H9 (cell line): Measurements from ENCODE around the gene RAPSN. TPM values are rescaled to one million over a fixed set of nuclear protein-coding genes. Genes with fewer than 3 reads are reported as not detected.

ENCODE experiments used
- DNase-seq: peaks from one replicate; pipeline ENCODE4 v3.0.0-alpha.2; 2017
- H2AFZ ChIP-seq: one replicate; pipeline ENCODE4 v1.6.1; 2013; ENCODE audit warnings: mild to moderate bottlenecking, low read length, control low read depth, moderate library complexity
- H2AK5ac ChIP-seq: 2 replicates; pipeline ENCODE4 v1.6.1; 2013; ENCODE audit warnings: low read length, control low read depth, mixed read lengths; ENCODE audit not compliant: insufficient read length
- H2BK120ac ChIP-seq: one replicate; pipeline ENCODE4 v1.6.1; 2013; ENCODE audit warnings: low read depth, mild to moderate bottlenecking, low read length, control low read depth, inconsistent platforms; ENCODE audit not compliant: poor library complexity, severe bottlenecking
- H2BK12ac ChIP-seq: 2 replicates; pipeline ENCODE4 v1.6.1; 2013; ENCODE audit warnings: low read length, control low read depth, mixed read lengths, low read depth; ENCODE audit not compliant: insufficient read length
- H2BK15ac ChIP-seq: 2 replicates; pipeline ENCODE4 v1.6.1; 2013; ENCODE audit warnings: low read depth, low read length, control low read depth
- H2BK20ac ChIP-seq: one replicate; pipeline ENCODE4 v1.6.1; 2013; ENCODE audit warnings: low read depth, mild to moderate bottlenecking, low read length, control low read depth, inconsistent platforms; ENCODE audit not compliant: poor library complexity, severe bottlenecking
- H2BK5ac ChIP-seq: 2 replicates; pipeline ENCODE4 v1.6.1; 2013; ENCODE audit warnings: low read length, control low read depth, mixed read lengths; ENCODE audit not compliant: insufficient read length
- H3K14ac ChIP-seq: 2 replicates; pipeline ENCODE4 v1.6.1; 2013; ENCODE audit warnings: low read length, control low read depth; ENCODE audit not compliant: insufficient read depth
- H3K18ac ChIP-seq: 2 replicates; pipeline ENCODE4 v1.6.1; 2013; ENCODE audit warnings: low read depth, mild to moderate bottlenecking, mixed read lengths, low read length, control low read depth; ENCODE audit not compliant: insufficient read length
- H3K23ac ChIP-seq: 2 replicates; pipeline ENCODE4 v1.6.1; 2013; ENCODE audit warnings: low read length, control low read depth, mixed read lengths, low read depth; ENCODE audit not compliant: insufficient read length
- H3K23me2 ChIP-seq: 2 replicates; pipeline ENCODE4 v1.6.1; 2013; ENCODE audit warnings: low read depth, mild to moderate bottlenecking, mixed read lengths, low read length, control low read depth; ENCODE audit not compliant: insufficient read length, poor library complexity, severe bottlenecking
- H3K27ac ChIP-seq: 2 replicates; pipeline ENCODE4 v1.5.1; 2013; ENCODE audit warnings: low read length, control low read depth, mixed read lengths, low read depth; ENCODE audit not compliant: insufficient read length
- H3K27me3 ChIP-seq: 2 replicates; pipeline ENCODE4 v1.6.1; 2013; ENCODE audit warnings: low read length, control low read depth, inconsistent platforms; ENCODE audit not compliant: insufficient read depth
- H3K4ac ChIP-seq: 2 replicates; pipeline ENCODE4 v1.6.1; 2013; ENCODE audit warnings: low read depth, mild to moderate bottlenecking, control low read depth, inconsistent platforms, low read length, moderate library complexity
- H3K4me1 ChIP-seq: 2 replicates; pipeline ENCODE4 v1.6.1; 2013; ENCODE audit warnings: low read length, control low read depth, inconsistent platforms; ENCODE audit not compliant: insufficient read depth
- H3K4me2 ChIP-seq: 2 replicates; pipeline ENCODE4 v1.6.1; 2013; ENCODE audit warnings: low read length, control low read depth, mixed read lengths; ENCODE audit not compliant: insufficient read length, insufficient read depth
- H3K56ac ChIP-seq: 2 replicates; pipeline ENCODE4 v1.6.1; 2013; ENCODE audit warnings: low read depth, mild to moderate bottlenecking, mixed read lengths, low read length, control low read depth; ENCODE audit not compliant: insufficient read length
- H3K79me1 ChIP-seq: 2 replicates; pipeline ENCODE4 v1.6.1; 2013; ENCODE audit warnings: low read depth, mild to moderate bottlenecking, moderate library complexity, low read length, control low read depth, inconsistent platforms; ENCODE audit not compliant: insufficient read depth, poor library complexity, severe bottlenecking
- H3K79me2 ChIP-seq: 2 replicates; pipeline ENCODE4 v1.6.1; 2013; ENCODE audit warnings: low read length, control low read depth, inconsistent platforms; ENCODE audit not compliant: insufficient read depth
- H3K9ac ChIP-seq: 2 replicates; pipeline ENCODE4 v1.6.1; 2013; ENCODE audit warnings: low read length, control low read depth, mixed read lengths; ENCODE audit not compliant: insufficient read length; ENCODE audit errors: extremely low read depth
- H3K9me3 ChIP-seq: one replicate; pipeline ENCODE4 v1.6.1; 2013; ENCODE audit warnings: low read depth, low read length, inconsistent platforms; ENCODE audit not compliant: control insufficient read depth
- H3T11ph ChIP-seq: one replicate; pipeline ENCODE4 v1.6.1; 2013; ENCODE audit warnings: mild to moderate bottlenecking, low read length, control low read depth, inconsistent platforms
- H4K20me1 ChIP-seq: one replicate; pipeline ENCODE4 v1.6.1; 2013; ENCODE audit not compliant: control insufficient read depth, insufficient read length, insufficient read depth
- H4K5ac ChIP-seq: 2 replicates; pipeline ENCODE4 v1.6.1; 2013; ENCODE audit warnings: low read depth, mild to moderate bottlenecking, mixed read lengths, low read length, control low read depth; ENCODE audit not compliant: insufficient read length
- H4K8ac ChIP-seq: replicated peaks from 2 replicates; pipeline ENCODE4 v1.6.1; 2013; ENCODE audit warnings: low read length, control low read depth, mixed read lengths, low read depth; ENCODE audit not compliant: insufficient read length
- H4K91ac ChIP-seq: 2 replicates; pipeline ENCODE4 v1.6.1; 2013; ENCODE audit warnings: low read depth, mild to moderate bottlenecking, moderate library complexity, mixed read lengths, low read length, control low read depth; ENCODE audit not compliant: insufficient read length
- H3K27ac Mint-ChIP-seq, 3 experiments: 2 replicates in 2 of 3; 3 replicates in 1 of 3; pipeline ENCODE4 v1.8.0; 2020 to 2021; ENCODE audit warnings: mixed read lengths in 3 of 3, mild to moderate bottlenecking in 1 of 3, moderate library complexity in 1 of 3
- H3K27me3 Mint-ChIP-seq: 2 replicates; pipeline ENCODE4 v1.8.0; 2021; ENCODE audit warnings: low read depth, mild to moderate bottlenecking, moderate library complexity, mixed read lengths
- H3K36me3 Mint-ChIP-seq, 3 experiments: 2 replicates in 2 of 3; 3 replicates in 1 of 3; pipeline ENCODE4 v1.8.0; 2020 to 2021; ENCODE audit warnings: low read depth in 3 of 3, mixed read lengths in 3 of 3; ENCODE audit not compliant: insufficient read depth in 1 of 3
- H3K4me1 Mint-ChIP-seq, 2 experiments: 2 replicates each; pipeline ENCODE4 v1.8.0; 2020; ENCODE audit warnings: mixed read lengths in 2 of 2
- H3K4me3 Mint-ChIP-seq, 2 experiments: 2 replicates in 1 of 2; 3 replicates in 1 of 2; pipeline ENCODE4 v1.8.0; 2020 to 2021; ENCODE audit warnings: mild to moderate bottlenecking in 2 of 2, mixed read lengths in 2 of 2, moderate library complexity in 1 of 2
- H3K9me3 Mint-ChIP-seq, 2 experiments: 2 replicates in 1 of 2; 3 replicates in 1 of 2; pipeline ENCODE4 v1.8.0; 2020; ENCODE audit warnings: mild to moderate bottlenecking in 2 of 2, mixed read lengths in 2 of 2, moderate library complexity in 1 of 2
- WGBS: extraction: QIAGEN DNeasy Blood & Tissue Kit; methylation state at CpG from one replicate; pipeline ENCODE4 v1.1.7; 2013; ENCODE audit warnings: missing lambda C conversion rate, low lambda C conversion rate, mixed read lengths; ENCODE audit not compliant: insufficient read length; ENCODE audit errors: extremely low coverage; 5-methylcytosine and 5-hydroxymethylcytosine counted together
- total RNA-seq: library from RNA; stranded (reverse); gene quantifications from 2 replicates; pipeline ENCODE4 v1.2.1, GENCODE V29; 2021
- TF ChIP-seq, protein P1 (sequence below): fragments of 200-600 bp; sonication (generic); conservative IDR thresholded peaks from 3 replicates; pipeline ENCODE4 v1.8.0; 2021; ENCODE audit warnings: antibody characterized with exemption, mild to moderate bottlenecking

Gene RAPSN
- total RNA-seq, 1 experiment from 2014 or later: 0.48 TPM

DNA sequence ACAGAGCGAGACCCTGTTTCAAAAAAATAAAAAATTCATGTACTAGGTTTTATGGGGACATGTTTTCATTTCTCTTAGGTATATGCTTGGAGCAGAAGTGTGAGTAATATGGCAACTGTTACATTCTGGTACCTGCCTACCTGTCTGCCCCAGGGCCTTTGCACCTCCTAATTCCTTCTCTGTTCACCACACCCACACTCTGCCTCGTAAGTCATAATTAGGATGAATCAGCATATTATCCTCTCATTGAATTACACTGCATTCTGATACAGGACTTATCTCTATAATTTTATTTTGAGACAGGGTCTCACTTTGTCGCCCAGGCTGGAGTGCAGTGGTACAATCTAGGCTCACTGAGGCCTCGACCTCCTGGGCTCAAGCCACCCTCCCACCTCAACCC, 3.1 kb upstream of the RAPSN start:
- Histone ChIP-seq H4K5ac (no peak overlapping the region), H3K4ac (no peak overlapping the region), H3K27me3 (no peaks in the 10 kb centered on the region), H3K56ac (no peak overlapping the region), H4K8ac (no peak overlapping the region), H2BK5ac (no peak overlapping the region), H3K79me1 (no peaks in the 10 kb centered on the region), H3K9ac (no peak overlapping the region), H3K4me1 (no peaks in the 10 kb centered on the region), H3K23me2 (no peaks in the 10 kb centered on the region), H3T11ph (no peak overlapping the region), H3K9me3 (no peaks in the 10 kb centered on the region), H3K79me2 (no peaks in the 10 kb centered on the region), H2BK12ac (no peak overlapping the region), H2BK120ac (no peak overlapping the region), H4K20me1 (no peaks in the 10 kb centered on the region), H3K23ac (no peak overlapping the region), H2AK5ac (no peak overlapping the region), H2AFZ (no peak overlapping the region), H3K27ac (no peak overlapping the region), H2BK15ac (no peak overlapping the region), H3K4me2 (no peak overlapping the region), H4K91ac (no peak overlapping the region), H3K14ac (no peak overlapping the region), H3K18ac (no peak overlapping the region), H2BK20ac (no peak overlapping the region)
- Mint-ChIP-seq H3K4me1 (peaks cover 0 to 4% of the 10 kb centered on the region in 2 experiments; a peak in 1 of 4 replicates), H3K9me3 (no peaks in the 10 kb centered on the region), H3K4me3 (no peak overlapping the region), H3K27me3 (no peaks in the 10 kb centered on the region), H3K36me3 (no peaks in the 10 kb centered on the region), H3K27ac (no peak overlapping the region)
- DNase-seq: no peak
- no CpG with 5 or more reads among the region's 4 CpGs for WGBS
- TF ChIP-seq, protein P1, sequence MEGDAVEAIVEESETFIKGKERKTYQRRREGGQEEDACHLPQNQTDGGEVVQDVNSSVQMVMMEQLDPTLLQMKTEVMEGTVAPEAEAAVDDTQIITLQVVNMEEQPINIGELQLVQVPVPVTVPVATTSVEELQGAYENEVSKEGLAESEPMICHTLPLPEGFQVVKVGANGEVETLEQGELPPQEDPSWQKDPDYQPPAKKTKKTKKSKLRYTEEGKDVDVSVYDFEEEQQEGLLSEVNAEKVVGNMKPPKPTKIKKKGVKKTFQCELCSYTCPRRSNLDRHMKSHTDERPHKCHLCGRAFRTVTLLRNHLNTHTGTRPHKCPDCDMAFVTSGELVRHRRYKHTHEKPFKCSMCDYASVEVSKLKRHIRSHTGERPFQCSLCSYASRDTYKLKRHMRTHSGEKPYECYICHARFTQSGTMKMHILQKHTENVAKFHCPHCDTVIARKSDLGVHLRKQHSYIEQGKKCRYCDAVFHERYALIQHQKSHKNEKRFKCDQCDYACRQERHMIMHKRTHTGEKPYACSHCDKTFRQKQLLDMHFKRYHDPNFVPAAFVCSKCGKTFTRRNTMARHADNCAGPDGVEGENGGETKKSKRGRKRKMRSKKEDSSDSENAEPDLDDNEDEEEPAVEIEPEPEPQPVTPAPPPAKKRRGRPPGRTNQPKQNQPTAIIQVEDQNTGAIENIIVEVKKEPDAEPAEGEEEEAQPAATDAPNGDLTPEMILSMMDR: no peak
